Left forelimb (tissue), 1 donor: ENCODE measurements around the gene MRPS23.

Source experiments
- DNase-seq: peaks from one replicate; pipeline ENCODE4 v3.0.0-alpha.2; 2018; ENCODE audit warnings: low spot score

The MRPS23 gene

DNA sequence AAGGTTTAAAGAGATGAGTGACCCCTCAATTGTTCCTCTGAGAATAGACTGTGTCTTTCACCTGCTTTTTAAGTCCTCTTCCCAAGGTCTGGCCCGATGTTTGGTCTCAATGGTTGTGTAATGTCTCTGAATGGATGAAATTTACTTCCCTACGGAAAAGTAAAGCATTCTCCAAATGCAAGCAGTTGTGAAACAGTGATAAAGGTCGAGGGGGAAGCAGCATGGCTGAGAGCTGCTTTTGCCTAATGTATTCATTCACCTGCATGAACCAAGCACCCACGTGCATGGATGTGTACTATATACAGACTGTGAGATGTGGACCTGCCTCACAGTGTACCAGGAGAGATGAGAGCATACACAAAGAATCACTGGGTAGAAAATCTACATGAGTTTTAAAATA, 11.4 kb downstream of the MRPS23 start:
- DNase-seq: no peak

DNA sequence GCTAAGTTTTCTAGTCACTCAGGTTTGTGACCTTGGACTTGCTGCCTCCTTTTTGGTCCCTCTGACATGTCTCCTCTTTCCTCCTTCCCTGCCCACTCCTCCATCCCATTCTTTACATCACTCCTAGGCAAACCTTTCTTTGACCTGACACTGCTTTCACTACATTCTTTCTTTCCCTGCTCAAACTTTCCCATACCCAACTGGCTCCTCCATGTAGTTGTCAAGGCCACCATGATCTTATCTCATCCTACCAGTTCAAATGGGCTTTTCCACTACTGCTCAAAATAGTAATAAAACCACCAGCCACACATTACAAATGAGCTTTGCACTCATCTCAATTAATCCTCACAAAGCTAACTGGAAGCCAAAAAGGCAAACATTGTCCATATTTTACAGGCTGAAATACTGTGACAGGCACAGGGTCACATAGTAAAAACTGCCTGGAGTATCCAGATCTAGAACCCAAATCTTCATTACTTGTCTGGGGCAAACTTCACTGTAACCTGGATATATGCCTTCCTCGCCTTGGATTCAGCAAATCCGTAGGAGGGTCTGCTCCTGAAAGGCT, 14.4 kb downstream of the MRPS23 start:
- no peak for DNase-seq

DNA sequence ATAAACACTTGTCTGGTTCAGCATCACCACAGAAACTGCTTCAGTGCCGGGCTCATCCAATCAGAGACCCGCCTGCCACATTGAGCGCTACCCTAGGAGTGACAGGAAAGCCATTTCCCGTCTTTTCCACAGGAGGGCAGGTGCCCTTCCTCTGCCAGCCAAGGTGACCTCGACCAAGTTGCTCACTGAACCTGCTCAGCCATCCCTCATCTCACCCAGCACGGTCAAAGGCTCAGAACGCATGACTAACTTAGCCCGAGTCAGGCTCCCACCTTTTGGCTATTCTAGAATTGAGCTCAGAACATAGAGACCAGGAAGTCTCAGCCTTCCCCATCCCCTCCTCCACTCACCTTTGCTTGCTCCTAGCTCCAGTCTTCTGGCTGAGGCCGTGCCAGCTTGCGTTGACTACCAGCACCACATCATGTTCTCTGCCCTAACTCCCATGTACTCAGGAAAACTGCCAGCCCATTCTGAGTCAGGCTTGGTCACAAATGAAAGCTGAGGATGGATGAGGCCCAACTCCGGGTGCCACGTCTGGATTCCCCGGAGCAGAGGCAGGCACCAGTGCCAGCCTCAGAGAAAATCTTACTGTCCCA, 15.6 kb downstream of the MRPS23 start:
- no peak for DNase-seq

DNA sequence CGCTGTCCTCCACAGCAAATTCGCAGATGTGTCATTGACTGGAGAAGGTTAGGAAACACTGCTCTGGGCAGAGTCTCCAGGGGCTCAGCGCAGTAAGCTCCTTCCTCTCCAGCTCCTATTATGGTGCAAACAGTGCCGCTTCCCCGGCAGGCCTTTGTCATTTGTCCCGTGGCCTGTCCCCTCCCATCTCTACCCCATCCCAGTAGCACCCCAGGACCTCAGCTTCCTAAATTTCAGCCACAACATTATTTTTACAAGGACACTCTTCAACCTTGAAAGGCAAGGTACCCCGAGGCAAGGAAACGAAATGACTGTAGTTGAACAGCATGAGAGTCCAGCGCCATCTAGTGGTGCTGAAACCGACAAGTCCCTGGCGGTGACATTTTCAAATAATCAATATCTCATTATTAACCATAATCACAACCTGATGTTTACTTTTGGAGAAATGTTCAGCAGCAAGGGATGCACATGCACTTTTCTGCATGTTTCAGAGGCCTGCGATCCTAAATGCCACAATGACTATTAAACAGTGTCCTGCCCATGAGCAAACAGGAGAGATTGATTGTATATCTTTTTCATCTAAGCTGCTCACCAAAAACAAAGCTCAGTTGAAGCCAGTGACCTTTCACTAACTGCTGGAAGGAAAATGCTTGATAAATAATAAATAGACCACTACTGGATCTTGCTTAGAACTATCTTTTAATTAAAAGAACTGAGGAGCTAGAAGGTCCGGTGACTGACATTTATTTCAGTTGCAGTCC, 16.5 kb downstream of the MRPS23 start:
- peak; percentile 73 for DNase-seq

DNA sequence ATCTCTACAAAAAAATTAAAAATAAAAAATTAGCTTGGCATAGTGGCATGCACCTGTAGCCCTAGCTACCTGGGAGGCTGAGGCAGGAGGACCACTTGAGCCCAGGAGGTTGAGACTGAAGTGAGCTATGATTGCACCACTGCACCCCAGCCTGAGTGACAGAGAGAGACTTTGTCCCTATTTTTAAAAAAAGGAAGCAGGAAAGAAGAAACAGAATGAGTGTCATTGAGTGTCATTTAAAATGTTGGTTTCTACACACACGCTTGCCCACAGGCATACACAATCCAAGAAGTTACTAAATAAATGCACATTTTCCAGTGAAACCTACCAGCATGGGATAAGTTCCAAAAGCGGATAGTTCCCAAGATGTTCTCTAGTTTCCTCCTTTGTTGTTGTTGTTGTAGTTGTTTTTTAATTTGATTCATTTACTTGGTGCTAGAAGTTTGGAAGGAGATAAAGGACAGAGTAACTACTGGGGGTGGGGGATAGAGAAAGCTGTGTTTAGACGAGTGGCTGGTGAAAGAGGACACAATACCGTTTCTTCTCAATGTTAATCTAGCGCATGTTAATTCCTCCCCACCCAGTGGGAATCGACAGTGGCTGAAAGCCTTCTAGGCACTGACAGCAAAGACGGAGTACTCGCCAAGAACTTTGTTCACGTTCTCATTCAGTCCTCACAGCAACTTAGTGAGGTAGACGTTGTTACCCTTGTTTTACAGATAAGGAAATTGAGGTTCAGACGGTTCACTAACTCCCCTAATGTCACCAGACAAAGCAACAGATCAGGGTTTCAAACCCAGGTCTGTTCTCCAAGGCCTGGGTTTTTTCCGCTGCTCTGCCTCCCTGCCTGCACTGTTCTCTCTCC, 17.3 kb downstream of the MRPS23 start:
- DNase-seq: no peak

DNA sequence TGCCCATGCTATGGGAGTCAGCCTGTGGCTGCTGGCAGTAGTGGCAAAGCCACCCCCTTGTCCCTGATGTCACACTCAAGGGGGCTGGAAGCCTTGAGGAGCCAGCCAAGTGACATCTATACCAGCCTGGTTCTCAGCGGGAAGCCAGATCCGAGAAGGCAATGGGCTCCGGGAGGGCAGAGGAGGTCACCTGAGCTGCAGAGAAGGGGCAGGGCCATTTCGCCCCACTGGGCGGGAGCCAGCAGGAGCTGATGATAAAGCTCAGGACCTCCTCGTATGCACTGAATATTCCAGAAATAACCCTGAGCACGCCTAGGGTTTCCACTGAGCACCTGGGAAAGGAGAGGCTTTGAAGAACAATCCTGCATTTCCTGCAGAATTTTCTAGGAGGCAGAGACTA, 19.0 kb downstream of the MRPS23 start:
- no peak for DNase-seq

DNA sequence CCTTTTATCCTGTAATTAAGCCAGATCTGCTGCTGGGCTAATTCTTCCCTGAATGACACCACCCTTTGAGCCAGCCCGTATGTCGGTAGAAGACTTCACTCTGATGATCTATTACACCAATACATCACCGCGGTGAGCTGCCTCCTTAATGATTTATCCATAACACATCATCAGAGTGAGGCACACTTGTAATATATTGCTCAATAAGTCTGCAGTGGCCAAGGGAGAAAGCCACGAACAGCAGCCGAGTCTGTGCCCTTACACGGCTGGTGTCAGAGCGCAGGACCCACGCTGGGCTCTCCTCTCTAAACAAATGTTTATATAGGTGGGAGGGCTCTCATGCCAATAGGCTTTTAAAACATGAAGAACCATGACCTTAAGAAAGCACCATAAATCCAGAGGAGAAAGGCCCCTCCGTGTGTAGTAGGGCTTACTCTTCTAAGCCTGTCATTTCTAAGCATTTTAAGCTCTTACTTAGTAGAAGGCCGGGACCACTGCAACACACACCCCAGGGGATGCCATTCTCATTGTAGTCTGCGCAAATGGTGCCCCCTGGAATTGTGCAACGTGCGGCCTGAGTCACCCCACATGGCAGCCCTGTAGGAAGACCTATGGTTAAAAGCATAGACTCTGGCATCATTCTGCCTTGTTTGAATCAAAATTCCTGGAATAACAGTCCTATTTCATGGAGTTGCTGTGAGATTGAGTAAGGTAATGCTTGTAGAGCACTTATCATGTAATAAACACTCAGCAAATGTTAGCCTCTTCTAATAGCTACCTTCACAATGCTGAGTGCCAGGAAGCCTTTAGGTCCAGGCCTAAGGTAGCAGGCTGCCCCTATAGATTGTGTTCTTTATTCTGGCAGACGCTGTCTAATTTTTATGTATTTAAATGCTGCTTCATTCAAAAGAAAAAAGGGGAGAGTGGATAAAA, 26.1 kb downstream of the MRPS23 start:
- no peak for DNase-seq

DNA sequence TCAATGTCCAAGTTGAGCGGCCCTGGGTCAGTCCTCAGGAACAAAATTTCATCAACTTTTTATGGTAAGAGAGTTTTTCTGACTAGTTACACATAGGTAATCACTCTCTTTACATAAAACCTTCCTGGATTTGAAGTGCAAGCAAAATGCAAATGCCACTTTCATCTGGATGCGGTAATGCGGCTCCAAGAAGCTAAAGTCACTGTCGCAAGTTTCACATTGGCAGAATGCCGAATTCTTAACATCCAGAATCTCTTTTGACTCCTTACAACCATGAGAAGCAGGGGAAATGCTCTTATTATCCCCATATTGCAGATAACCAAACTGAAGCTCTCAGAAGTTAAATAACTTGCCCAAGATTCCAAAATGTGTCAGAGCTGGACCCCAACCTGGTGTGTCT, 30.0 kb downstream of the MRPS23 start:
- DNase-seq: no peak

DNA sequence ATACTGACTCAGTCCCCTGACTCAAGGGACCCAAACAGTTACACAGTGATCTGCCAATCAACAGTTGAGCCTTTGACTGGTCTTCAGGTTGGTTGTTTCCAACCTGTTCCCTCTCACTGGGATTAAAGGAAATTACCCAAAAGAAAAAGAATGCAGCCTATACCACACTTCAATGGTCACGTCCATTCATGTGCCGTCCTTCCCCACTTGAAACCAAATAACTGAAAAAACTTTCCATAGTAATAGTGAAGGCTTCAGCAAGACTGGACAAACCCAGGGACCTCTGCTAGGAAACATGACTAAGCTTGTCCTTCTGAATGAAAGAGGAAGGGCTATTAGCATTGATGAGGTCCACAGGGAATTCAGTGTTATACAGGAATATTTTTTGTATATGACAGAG, 30.6 kb downstream of the MRPS23 start:
- DNase-seq: no peak

DNA sequence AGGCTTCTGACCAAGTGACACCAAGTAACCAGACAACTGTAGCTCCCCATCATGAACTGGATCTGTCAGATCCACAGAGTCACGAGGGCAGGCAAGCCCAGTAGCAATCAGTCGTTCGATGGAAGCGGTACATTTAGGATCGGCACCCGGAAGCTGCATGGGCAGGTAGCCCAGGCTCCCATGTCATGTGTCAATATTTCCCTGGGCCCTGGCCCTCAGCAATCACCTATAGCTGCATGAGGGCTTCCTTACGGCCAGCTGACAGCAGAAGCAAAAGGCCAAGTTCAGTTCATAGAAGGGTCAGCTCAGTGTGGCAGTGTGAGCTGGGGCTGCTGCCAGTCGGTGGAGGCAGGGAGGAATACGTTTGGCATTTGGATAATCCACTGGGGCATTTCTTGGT, 31.8 kb downstream of the MRPS23 start:
- DNase-seq: no peak

DNA sequence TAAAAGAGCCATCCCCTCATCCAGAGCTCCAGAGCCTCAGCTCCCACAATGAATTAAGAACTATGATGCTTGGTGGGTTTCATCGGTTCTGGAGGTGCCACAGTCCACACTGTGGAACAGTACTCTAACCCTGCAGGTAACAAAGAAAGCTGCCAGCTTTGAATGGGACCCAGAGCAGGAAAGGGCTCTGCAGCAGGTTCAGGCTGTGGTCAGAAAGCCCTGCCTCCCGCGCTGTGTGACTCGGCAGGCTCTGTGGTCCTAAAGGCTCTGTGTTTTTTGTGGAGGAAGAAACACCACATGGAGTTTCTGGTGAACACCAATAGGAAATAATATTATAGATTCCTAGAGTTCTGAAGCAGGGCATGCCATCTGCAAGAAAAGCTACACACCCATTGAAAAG, 32.5 kb downstream of the MRPS23 start:
- DNase-seq: no peak

DNA sequence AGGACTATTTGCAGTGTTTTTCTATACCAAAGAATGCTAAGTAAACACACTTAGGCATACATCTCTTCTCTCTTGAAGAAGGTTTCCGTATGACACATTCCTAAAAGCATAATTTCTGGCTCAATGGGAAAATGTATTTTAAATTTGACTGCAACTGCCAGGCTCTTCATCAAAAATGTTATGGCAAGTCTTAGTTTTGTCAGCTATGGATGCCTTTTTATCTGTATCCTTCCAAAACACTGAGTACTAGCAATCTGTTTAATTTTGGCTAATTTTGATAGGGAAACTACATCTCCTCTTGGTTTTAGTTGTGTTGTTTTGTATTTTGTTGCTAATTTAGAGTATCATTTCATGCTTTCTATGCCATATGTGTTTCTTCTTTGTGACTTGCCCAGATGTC, 35.4 kb downstream of the MRPS23 start:
- DNase-seq: no peak

DNA sequence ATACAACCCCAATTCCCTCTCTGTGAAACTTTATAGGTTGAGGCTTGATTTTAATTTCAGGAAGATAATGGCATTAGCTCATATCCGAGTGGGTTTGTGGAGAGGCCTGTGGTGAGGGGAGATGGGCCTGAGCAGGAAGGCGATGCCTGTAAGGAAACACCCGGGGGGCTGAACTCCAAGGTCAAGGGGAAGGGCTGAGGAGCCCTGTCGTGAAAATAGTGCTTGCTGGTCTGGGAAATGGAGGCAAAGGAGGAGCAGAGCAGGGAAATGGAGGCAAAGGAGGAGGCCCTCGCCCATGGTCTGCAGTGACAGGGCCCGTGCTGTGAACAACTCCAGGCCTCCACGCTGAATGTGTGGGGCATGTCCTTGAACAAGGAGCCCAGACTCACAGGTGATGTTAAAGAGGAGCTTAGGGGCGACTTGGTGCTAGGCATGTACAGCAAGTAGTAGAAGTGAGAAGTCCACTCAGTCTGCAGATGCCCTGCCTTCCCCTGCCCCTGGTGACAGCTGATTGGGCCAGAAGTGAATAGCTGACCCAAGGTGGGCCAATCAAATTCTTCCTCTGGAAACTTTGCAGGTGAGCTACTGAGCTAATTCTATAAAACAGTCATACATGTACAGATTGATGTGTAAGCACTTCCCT, 38.1 kb downstream of the MRPS23 start:
- DNase-seq: no peak

DNA sequence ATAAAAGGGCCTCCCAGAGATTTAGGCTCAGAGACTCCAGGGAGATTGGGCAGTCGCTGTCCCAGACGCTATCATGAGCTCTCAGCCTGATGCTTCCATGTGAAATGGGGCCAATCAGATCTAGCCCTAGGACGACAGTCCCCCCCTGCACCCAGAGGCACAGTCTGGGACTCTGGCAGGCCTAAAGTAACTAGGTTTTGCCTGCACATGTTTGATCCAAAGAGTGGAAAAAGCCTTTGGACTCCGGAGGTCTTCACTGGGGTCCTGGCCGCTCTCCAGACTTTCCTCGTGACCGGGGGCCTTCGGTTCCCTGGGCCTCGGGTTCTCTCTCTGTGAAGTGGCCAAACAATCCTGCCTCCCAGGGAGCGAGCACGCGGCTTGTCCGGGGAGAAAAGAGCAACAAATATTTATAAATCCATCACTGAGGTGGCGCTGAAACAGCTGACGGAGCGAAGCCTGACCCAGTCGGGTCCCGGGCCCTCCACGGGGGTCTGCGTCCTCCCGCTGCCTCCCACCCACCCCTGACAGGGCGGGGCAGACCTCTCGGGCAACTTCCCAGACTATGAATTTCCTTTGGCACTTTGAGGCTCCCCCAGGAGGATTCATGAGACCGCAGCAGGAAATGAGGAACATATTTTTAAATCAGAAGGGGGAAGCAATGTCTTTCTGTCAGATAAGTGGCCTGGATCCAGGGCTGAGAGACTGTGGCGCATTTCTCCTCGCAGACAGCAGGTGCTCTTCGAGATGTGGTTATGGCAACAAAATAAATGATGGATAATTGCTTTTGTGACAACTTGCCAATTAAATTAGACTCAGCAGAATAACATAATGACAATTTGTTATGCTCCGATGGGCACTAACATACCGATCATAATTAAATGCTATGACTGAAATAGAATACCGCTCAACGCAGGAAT, 38.9 kb downstream of the MRPS23 start:
- DNase-seq: peak; percentile 69

DNA sequence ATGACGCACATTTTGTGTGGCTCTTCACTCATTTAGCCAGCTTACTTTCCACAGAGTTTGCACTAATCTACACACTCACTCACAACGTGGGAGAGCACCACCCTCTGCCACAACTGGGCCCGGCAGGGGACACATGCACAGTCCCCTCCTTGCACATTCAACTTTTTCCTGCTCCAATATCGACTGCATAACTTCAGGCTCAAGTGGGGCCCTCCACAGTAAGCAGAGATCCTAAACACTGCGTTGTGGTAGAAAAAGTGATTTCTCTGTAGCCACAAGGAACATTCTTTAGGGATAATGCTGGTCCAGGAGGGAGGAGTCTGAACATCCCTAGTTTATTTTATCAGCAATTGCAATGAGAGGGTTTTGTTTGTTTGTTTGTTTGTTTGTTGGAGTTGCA, 40.0 kb downstream of the MRPS23 start:
- no peak for DNase-seq

DNA sequence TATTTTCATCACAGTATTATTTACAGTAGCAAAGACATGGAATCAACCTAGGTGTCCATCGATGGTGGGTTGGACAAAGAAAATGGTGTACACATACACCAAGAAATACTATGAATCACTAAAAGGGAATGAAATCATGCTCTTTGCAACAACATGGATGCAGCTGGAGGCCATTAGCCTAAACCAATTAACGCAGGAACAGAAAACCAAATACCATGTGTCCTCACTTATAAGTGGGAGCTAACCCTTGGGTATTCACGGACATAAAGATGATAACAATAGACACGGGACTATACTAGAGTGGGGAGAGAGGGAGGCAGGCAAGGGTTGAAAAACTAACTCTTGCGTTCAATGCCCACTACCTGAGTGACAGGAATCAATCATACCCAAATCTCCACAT, 41.0 kb downstream of the MRPS23 start:
- no peak for DNase-seq

DNA sequence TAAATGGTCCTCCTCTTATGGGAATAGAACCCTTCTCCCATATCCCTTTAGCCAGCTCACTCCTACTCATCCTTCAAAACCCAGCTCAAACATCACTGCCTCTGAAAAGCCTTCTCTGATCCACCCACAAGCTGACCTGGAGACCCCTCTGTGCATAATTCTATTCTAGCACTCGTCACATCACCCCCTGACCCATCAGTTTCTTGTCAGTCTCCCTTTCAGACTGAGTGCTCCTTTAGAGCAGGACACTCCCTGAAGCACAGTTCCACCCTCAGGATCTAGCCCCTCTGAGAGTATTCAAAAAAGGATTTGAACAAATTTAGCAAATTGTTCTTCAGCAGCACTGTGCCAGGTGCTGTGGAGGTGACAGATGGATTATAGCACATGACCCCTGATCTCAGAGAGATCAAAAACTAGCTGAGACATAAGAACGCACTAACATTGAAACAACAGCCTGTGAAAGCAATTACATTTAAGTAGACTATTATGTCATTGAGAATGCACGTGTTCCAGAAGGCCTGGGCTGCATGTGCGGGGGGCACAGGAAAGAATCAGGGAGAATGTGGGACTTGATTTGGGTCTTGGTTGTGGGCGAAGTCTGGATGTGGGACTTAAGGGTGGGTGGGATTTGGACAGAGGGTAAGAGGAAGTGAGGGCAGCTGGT, 43.5 kb downstream of the MRPS23 start:
- no peak for DNase-seq

DNA sequence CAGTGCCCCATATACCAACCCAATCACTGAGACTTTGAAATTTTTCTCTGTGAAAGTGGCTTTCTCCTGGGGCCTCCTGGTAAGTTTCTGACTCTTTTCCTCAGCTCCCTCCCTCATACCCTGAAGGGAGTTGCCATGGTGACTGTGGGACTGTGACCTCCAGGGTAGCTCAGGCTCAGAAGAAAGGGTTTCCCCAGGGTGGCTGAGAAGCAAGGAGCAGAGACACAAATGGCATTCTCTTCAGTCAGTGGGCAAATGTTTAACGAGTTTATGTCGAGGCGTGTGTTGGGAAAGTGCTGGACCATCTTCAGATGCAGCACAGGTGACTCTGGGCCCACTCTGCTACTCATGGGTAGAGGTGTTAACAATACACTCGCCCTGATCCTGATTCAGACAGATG, 46.8 kb downstream of the MRPS23 start:
- no peak for DNase-seq

DNA sequence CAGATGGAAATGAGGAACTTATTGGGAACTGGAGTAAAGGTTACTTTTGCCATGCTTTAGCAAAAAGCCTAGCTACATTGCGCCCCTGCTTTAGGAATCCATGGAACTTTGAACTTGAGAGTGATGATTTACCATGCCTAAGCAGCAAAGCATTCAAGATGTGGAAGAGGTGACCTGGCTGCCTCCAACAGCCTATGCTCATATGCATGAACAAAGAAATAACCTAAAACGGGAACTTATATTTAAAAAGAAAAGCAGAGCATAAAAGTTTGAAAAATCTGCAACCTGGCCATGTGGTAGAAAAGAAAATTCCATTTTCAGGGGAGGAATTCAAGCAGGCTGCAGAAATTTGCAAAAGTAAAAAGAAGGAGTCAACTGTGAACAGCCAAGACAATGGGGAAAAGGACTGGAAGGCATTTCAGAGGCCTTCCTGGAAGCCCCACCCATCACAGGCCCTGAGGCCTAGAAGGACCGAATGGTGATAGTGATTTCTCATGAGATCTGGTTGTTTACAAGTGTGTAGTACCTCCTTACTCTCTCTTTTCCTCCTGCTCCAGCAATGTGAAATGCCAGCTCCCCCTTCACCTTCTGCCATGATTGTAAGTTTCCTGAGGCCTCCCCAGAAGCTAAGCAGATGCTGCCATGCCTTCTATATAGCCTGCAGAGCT, 48.7 kb downstream of the MRPS23 start:
- DNase-seq: no peak
